H1 (cell line): ENCODE results near the gene ADAMTS3.

Experiments
- CBX5 ChIP-seq: fragments of 300-800, 300-1000 bp; sonication (generic); IDR thresholded peaks from 2 replicates; pipeline ENCODE4 v1.7.1; 2016; ENCODE audit warnings: antibody characterized with exemption, low read length, low read depth
- CTCF ChIP-seq, 3 experiments: IDR thresholded peaks; 1 replicate in 2 of 3; 2 replicates in 1 of 3; pipeline versions ENCODE4 v1.5.1 to v1.6.1; 2011; ENCODE audit warnings: low read length in 3 of 3, mild to moderate bottlenecking in 3 of 3, inconsistent platforms in 2 of 3, low read depth in 1 of 3, moderate library complexity in 1 of 3; ENCODE audit not compliant: insufficient read depth in 1 of 3; ENCODE audit errors: control extremely low read depth in 1 of 3
- E2F6 ChIP-seq: IDR thresholded peaks from 2 replicates; pipeline ENCODE4 v1.6.1; 2012; ENCODE audit warnings: inconsistent platforms
- EZH2 ChIP-seq: fragments of 200-600 bp; sonication (generic); IDR thresholded peaks from 2 replicates; pipeline ENCODE4 v1.7.1; 2012; ENCODE audit warnings: low read depth, mild to moderate bottlenecking, moderate library complexity, low read length, inconsistent platforms; ENCODE audit not compliant: severe bottlenecking
- GABPA ChIP-seq: IDR thresholded peaks from 2 replicates; pipeline ENCODE4 v1.6.1; 2011; ENCODE audit warnings: mild to moderate bottlenecking, low read length, moderate library complexity, borderline replicate concordance; ENCODE audit not compliant: insufficient read depth
- JUN ChIP-seq: IDR thresholded peaks from 2 replicates; pipeline ENCODE4 v1.6.1; 2011; ENCODE audit warnings: low read depth, mild to moderate bottlenecking, improper control_type of control experiment, low read length
- RAD21 ChIP-seq, 2 experiments: IDR thresholded peaks in 1 of 2; conservative IDR thresholded peaks in 1 of 2; 2 replicates each; pipeline ENCODE4 v1.6.1; 2011; ENCODE audit warnings: low read depth in 2 of 2, low read length in 2 of 2, improper control_type of control experiment in 1 of 2, inconsistent platforms in 1 of 2, mild to moderate bottlenecking in 1 of 2, moderate library complexity in 1 of 2

DNA sequence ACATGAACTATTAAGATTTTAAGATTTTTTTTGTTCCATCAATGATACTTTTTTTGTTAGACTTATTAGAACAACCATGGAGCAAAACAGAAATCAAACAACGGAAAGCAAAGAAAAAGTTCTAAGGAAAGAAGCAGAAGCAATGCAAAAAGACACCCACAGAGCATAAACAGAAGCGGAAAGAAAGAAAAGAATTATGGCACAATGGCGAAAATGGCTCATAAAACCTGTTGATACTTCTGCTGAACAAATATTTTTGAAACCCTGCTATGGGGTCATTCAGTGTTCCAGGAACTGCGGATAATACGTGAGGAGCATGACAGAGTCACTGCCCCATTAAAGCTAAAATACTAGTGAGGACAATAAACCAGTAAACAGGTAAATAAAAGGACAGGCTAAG, 138.0 kb downstream of the ADAMTS3 start:
- no peak for TF ChIP-seq E2F6
- TF ChIP-seq JUN = no peak
- no peak for TF ChIP-seq CBX5
- TF ChIP-seq CTCF (IDR thresholded peaks at IDR 0.05; ENCODE audit: control extremely low read depth in 1 of 3, insufficient read depth in 1 of 3, low read depth in 1 of 3, low read length in 3 of 3) = no peak
- no peak for TF ChIP-seq GABPA
- no peak for TF ChIP-seq RAD21 (IDR thresholded peaks at IDR 0.05 in 1 of 2, conservative IDR thresholded peaks at IDR 0.05 in 1 of 2; ENCODE audit: low read depth in 2 of 2, low read length in 2 of 2)
- no peak for TF ChIP-seq EZH2
